Skeletal muscle satellite cell (primary cell): ENCODE data around the gene SSU72.

Experiments
- H3K27me3 ChIP-seq: 2 replicates; pipeline ENCODE4 v1.7.0; 2013; ENCODE audit warnings: low read length; ENCODE audit not compliant: control insufficient read depth, insufficient read depth
- H3K36me3 ChIP-seq: 2 replicates; pipeline ENCODE4 v1.7.0; 2013; ENCODE audit warnings: mild to moderate bottlenecking, control low read depth, low read length; ENCODE audit not compliant: insufficient read depth
- H3K4me1 ChIP-seq: 2 replicates; pipeline ENCODE4 v1.7.0; 2013; ENCODE audit warnings: low read length; ENCODE audit not compliant: control insufficient read depth, insufficient read depth
- H3K4me2 ChIP-seq: 2 replicates; pipeline ENCODE4 v1.7.0; 2013; ENCODE audit warnings: mild to moderate bottlenecking, low read length
- H3K4me3 ChIP-seq: 2 replicates; pipeline ENCODE4 v1.7.0; 2013; ENCODE audit warnings: low read length
- H3K9ac ChIP-seq: 2 replicates; pipeline ENCODE4 v1.7.0; 2013; ENCODE audit warnings: mild to moderate bottlenecking, low read depth, low read length, moderate library complexity
- H3K9me3 ChIP-seq: replicated peaks from 2 replicates; pipeline ENCODE4 v1.7.0; 2013; ENCODE audit warnings: mild to moderate bottlenecking, control low read depth, low read length

Gene SSU72

GRCh38 chr1:1582585-1583346 is 8.1 kb upstream of the SSU72 start:
- Histone ChIP-seq H3K4me1 (no peaks in the 10 kb centered on the region), H3K9me3 (no peaks in the 10 kb centered on the region), H3K36me3 (no peaks in the 10 kb centered on the region), H3K27me3 (peaks cover 42% of the 10 kb centered on the region), H3K9ac (no peak overlapping the region), H3K4me3 (no peak overlapping the region), H3K4me2 (no peak overlapping the region)

GRCh38 chr1:1578371-1578940 is 3.8 kb upstream of the SSU72 start:
- H3K36me3 ChIP-seq: no peaks in the 10 kb centered on the region
- H3K4me3 ChIP-seq: no peak overlapping the region
- H3K4me2 ChIP-seq: no peak overlapping the region
- H3K9ac ChIP-seq: no peak overlapping the region
- H3K9me3 ChIP-seq: no peaks in the 10 kb centered on the region
- peaks cover 36% of the 10 kb centered on the region for H3K27me3 ChIP-seq
- peaks cover 8% of the 10 kb centered on the region for H3K4me1 ChIP-seq

GRCh38 chr1:1577367-1578011 is 2.8 kb upstream of the SSU72 start:
- no peaks in the 10 kb centered on the region for H3K36me3 ChIP-seq
- peaks cover 27% of the 10 kb centered on the region for H3K27me3 ChIP-seq
- no peaks in the 10 kb centered on the region for H3K9me3 ChIP-seq
- peaks cover 15% of the 10 kb centered on the region for H3K4me1 ChIP-seq
- H3K4me3 ChIP-seq: no peak overlapping the region
- H3K9ac ChIP-seq: no peak overlapping the region
- H3K4me2 ChIP-seq: no peak overlapping the region

- Histone ChIP-seq H3K4me3 (peak overlapping the region; percentile 89), H3K4me1 (peaks cover 15% of the 10 kb centered on the region), H3K4me2 (peak overlapping the region; percentile 96), H3K27me3 (peaks cover 13% of the 10 kb centered on the region), H3K9ac (peak overlapping the region; percentile 97), H3K9me3 (no peaks in the 10 kb centered on the region), H3K36me3 (peaks cover 7% of the 10 kb centered on the region)
Measured at GRCh38 chr1:1573843-1574720, 581 bp downstream of the SSU72 start.

- H3K27me3 ChIP-seq: no peaks in the 10 kb centered on the region
- no peaks in the 10 kb centered on the region for H3K9me3 ChIP-seq
- no peak overlapping the region for H3K9ac ChIP-seq
- H3K4me1 ChIP-seq: peaks cover 22% of the 10 kb centered on the region
- H3K4me2 ChIP-seq: no peak overlapping the region
- H3K4me3 ChIP-seq: no peak overlapping the region
- H3K36me3 ChIP-seq: peaks cover 25% of the 10 kb centered on the region
Measured at GRCh38 chr1:1569341-1569740, 5.3 kb downstream of the SSU72 start.

- peaks cover 37% of the 10 kb centered on the region for H3K36me3 ChIP-seq
- H3K4me3 ChIP-seq: peak overlapping the region; percentile 23
- H3K9me3 ChIP-seq: no peaks in the 10 kb centered on the region
- H3K4me1 ChIP-seq: peaks cover 19% of the 10 kb centered on the region
- H3K4me2 ChIP-seq: peak overlapping the region; percentile 50
- H3K9ac ChIP-seq: peak overlapping the region; percentile 35
- H3K27me3 ChIP-seq: no peaks in the 10 kb centered on the region
Measured at GRCh38 chr1:1567891-1568291, 6.8 kb downstream of the SSU72 start.

- H3K4me1 ChIP-seq: peaks cover 15% of the 10 kb centered on the region
- H3K9ac ChIP-seq: peak overlapping the region; percentile 37
- no peaks in the 10 kb centered on the region for H3K9me3 ChIP-seq
- no peaks in the 10 kb centered on the region for H3K27me3 ChIP-seq
- H3K4me2 ChIP-seq: peak overlapping the region; percentile 67
- H3K4me3 ChIP-seq: peak overlapping the region; percentile 23
- peaks cover 43% of the 10 kb centered on the region for H3K36me3 ChIP-seq
Measured at GRCh38 chr1:1567152-1567875, 7.3 kb downstream of the SSU72 start.

GRCh38 chr1:1565340-1565739 is 9.3 kb downstream of the SSU72 start:
- H3K9me3 ChIP-seq: no peaks in the 10 kb centered on the region
- peaks cover 57% of the 10 kb centered on the region for H3K36me3 ChIP-seq
- peaks cover 15% of the 10 kb centered on the region for H3K4me1 ChIP-seq

GRCh38 chr1:1564268-1564667 is 10.4 kb downstream of the SSU72 start:
- Histone ChIP-seq H3K4me1 (peaks cover 15% of the 10 kb centered on the region), H3K36me3 (peaks cover 59% of the 10 kb centered on the region), H3K4me3 (no peak overlapping the region), H3K4me2 (no peak overlapping the region), H3K9me3 (no peaks in the 10 kb centered on the region), H3K9ac (no peak overlapping the region), H3K27me3 (no peaks in the 10 kb centered on the region)

More at GRCh38 chr1:1565340-1565739, 9.3 kb downstream of the SSU72 start:
- no peak overlapping the region for H3K9ac ChIP-seq
- H3K27me3 ChIP-seq: no peaks in the 10 kb centered on the region
- no peak overlapping the region for H3K4me3 ChIP-seq
- H3K4me2 ChIP-seq: no peak overlapping the region

GRCh38 chr1:1563688-1564087 is 11.0 kb downstream of the SSU72 start:
- Histone ChIP-seq H3K4me3 (no peak overlapping the region), H3K4me1 (peaks cover 15% of the 10 kb centered on the region), H3K9ac (no peak overlapping the region), H3K36me3 (peaks cover 57% of the 10 kb centered on the region), H3K27me3 (no peaks in the 10 kb centered on the region), H3K4me2 (no peak overlapping the region), H3K9me3 (no peaks in the 10 kb centered on the region)
